ENCODE data around the gene BMP4.

GRCh38 chr14:53979747-53980642, 23.4 kb upstream of the BMP4 start:
- TF ChIP-seq, protein P1, sequence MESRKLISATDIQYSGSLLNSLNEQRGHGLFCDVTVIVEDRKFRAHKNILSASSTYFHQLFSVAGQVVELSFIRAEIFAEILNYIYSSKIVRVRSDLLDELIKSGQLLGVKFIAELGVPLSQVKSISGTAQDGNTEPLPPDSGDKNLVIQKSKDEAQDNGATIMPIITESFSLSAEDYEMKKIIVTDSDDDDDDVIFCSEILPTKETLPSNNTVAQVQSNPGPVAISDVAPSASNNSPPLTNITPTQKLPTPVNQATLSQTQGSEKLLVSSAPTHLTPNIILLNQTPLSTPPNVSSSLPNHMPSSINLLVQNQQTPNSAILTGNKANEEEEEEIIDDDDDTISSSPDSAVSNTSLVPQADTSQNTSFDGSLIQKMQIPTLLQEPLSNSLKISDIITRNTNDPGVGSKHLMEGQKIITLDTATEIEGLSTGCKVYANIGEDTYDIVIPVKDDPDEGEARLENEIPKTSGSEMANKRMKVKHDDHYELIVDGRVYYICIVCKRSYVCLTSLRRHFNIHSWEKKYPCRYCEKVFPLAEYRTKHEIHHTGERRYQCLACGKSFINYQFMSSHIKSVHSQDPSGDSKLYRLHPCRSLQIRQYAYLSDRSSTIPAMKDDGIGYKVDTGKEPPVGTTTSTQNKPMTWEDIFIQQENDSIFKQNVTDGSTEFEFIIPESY (IDR thresholded peaks at IDR 0.05), result no peak
- no peak for TF ChIP-seq ZNF622 (IDR thresholded peaks at IDR 0.05)
- TF ChIP-seq NFYA (IDR thresholded peaks at IDR 0.05; ENCODE audit: borderline replicate concordance, low read depth, low read length), result no peak
- no peak for TF ChIP-seq NFIC (IDR thresholded peaks at IDR 0.05; ENCODE audit: low read depth, low read length)
- no peak for TF ChIP-seq POLR2A (IDR thresholded peaks at IDR 0.05; ENCODE audit: low read depth, low read length)
- TF ChIP-seq RCOR1 (conservative IDR thresholded peaks at IDR 0.05; ENCODE audit: low read depth, low read length), result no peak
- TF ChIP-seq NR2C2 (IDR thresholded peaks at IDR 0.05; ENCODE audit: borderline replicate concordance, control insufficient read depth, insufficient read length, low read depth), result no peak
- TF ChIP-seq, protein P2, sequence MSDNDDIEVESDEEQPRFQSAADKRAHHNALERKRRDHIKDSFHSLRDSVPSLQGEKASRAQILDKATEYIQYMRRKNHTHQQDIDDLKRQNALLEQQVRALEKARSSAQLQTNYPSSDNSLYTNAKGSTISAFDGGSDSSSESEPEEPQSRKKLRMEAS (IDR thresholded peaks at IDR 0.05; ENCODE audit: low read depth, low read length), result no peak
- no peak for TF ChIP-seq SIN3A (IDR thresholded peaks at IDR 0.05; ENCODE audit: low read depth, low read length)
- TF ChIP-seq FOXK2 (IDR thresholded peaks at IDR 0.05), result no peak
- TF ChIP-seq SP1 (IDR thresholded peaks at IDR 0.05; ENCODE audit: low read depth, low read length), result no peak
- no peak for TF ChIP-seq SUZ12 (IDR thresholded peaks at IDR 0.05; ENCODE audit: unreplicated experiment)

Measured in GM12878 (cell line).